ENCODE results near the gene NEGR1.

The NEGR1 gene

DNA sequence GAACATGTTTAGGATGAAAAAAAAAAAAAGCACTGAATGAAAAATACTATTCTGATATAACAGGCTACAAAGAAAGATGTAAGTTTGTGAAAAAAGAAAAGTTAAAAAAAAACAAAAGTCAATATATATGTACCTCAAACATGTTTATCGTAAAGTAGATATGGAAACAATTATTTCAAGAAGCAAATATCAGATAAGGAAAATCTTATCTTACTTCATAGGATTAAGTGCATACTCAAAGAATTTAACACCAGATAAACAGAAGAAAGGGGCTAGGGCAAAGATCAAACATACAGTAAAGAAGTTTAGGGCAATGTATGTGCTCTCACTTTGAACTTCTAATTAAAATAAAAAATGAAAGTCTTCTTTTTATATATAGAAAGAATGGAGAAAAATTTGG, 75.3 kb downstream of the NEGR1 start:
- TF ChIP-seq, protein P1, sequence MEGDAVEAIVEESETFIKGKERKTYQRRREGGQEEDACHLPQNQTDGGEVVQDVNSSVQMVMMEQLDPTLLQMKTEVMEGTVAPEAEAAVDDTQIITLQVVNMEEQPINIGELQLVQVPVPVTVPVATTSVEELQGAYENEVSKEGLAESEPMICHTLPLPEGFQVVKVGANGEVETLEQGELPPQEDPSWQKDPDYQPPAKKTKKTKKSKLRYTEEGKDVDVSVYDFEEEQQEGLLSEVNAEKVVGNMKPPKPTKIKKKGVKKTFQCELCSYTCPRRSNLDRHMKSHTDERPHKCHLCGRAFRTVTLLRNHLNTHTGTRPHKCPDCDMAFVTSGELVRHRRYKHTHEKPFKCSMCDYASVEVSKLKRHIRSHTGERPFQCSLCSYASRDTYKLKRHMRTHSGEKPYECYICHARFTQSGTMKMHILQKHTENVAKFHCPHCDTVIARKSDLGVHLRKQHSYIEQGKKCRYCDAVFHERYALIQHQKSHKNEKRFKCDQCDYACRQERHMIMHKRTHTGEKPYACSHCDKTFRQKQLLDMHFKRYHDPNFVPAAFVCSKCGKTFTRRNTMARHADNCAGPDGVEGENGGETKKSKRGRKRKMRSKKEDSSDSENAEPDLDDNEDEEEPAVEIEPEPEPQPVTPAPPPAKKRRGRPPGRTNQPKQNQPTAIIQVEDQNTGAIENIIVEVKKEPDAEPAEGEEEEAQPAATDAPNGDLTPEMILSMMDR (IDR thresholded peaks at IDR 0.05; ENCODE audit: low read depth, low read length), result no peak
- no peak for DNase-seq (ENCODE audit: extremely low read depth, low read depth)

DNA sequence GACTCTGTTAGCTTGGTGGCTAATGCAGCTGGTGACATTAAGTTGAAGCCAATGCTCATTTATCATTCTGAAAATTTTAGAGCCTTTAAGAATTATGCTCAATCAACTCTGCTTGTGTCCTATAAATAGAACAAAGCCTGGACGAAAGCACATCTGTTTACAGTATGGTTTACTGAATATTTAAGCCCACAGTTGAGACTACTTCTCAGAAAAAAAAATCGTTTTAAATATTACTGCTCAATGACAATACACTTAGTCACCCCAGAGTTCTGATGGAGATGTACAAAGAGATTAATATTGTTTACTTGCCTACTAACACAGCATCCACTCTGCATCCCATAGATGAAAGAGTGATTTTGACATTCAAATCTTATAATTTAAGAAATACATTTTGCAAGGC, 79.6 kb downstream of the NEGR1 start:
- TF ChIP-seq, protein P1 (IDR thresholded peaks at IDR 0.05; ENCODE audit: low read depth, low read length), result no peak
- no peak for DNase-seq (ENCODE audit: extremely low read depth, low read depth)

DNA sequence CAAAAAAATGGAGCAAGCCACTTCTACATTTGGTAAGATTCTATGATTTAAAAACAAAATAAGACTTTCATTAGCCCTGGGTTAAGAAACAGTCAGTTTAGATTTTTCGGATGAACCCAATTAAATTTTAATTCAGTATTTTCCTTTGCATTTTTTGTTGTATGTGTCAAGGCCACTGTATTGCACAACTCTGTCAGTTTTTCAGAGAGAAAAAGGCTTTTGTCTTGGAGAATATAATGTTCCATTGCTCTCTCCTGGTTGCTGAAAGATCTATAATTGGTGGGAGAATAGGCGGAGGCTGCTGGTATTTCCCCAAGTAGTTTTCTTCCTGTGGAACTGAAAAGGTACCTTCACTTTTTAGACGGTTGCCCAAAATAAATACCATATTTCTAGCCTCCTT, 84.6 kb downstream of the NEGR1 start:
- TF ChIP-seq, protein P1 (IDR thresholded peaks at IDR 0.05; ENCODE audit: low read depth, low read length), result no peak
- no peak for DNase-seq (ENCODE audit: extremely low read depth, low read depth)

DNA sequence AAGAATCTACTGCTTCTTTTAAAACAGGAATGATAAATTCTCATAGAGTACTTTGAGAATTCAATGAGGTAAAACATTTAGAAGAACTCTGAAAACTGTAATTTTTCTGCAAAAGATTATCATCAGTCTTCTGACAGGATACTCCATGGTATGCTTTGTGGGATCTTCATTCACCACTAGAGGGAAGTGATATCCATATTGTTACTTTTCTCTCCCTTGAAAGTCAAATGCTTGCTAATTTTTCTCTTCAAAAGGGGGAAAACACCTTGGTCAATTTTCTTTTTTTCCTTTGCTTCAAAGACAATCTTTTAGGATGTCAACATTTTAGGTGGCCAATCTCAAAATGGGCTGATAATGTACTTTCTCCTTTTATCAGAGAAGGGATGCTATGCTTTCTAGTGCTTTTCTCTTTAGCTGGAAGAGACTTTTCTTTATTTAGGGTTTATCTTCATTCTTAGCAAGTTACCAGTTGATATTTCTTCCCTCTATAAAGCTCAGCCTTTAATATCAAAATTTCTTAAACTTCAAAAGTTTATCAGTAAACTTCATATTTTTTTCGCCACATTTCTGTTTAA, 95.5 kb downstream of the NEGR1 start:
- DNase-seq (ENCODE audit: extremely low read depth, low read depth), result peak; percentile 11
- TF ChIP-seq, protein P1 (IDR thresholded peaks at IDR 0.05; ENCODE audit: low read depth, low read length), result peak; percentile 73

DNA sequence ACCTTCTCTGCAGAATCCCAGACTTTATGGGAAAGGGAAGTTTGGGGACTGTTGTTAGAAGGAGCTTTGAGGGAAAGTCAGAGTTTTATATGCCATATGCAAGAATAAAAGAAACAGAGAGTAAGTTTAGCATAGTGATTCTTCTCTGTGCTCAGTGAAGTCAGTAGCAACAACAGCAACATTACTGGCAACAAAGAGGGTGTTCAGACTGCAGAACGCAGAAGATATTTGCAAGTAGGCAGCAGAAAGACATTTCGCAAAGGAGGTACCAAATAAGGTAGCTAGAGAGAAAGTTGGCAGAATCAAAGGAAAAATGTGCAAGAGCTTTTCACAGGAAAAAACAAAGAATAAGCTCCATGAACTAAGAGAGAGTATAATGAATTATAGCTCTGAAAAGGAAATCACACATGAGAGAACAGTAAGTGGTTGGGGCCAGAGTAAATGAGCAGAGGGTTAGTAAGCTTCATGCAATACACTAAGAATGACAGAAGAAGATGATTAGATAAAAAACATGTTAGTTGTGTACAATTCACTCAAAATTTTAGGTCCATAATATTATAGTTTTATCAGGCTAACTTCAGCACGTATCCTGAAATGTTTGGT, 98.1 kb downstream of the NEGR1 start:
- TF ChIP-seq, protein P1 (IDR thresholded peaks at IDR 0.05; ENCODE audit: low read depth, low read length), result no peak

DNA sequence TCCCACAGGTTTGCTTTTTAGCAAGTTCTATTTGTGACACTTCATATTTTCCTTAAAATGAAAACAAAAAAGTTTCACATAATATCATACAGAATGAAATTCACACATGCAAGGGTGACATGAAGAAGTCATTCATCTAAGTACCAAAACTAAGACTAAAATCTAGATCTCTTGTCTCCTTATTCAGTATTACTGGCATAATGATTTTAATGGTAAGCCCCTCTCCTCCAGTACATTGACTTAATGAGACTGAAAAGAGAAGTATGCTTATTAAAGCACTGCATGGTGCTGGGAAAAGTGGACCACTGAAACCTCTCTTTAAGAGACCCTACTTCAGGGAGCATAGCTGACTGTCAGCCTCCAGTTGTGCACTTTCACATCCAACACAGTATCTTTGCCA, 99.5 kb downstream of the NEGR1 start:
- TF ChIP-seq, protein P1 (IDR thresholded peaks at IDR 0.05; ENCODE audit: low read depth, low read length), result no peak
- DNase-seq (ENCODE audit: extremely low read depth, low read depth), result no peak

More for the DNA sequence above, 98.1 kb downstream of the NEGR1 start:
- no peak for DNase-seq (ENCODE audit: extremely low read depth, low read depth)

DNA sequence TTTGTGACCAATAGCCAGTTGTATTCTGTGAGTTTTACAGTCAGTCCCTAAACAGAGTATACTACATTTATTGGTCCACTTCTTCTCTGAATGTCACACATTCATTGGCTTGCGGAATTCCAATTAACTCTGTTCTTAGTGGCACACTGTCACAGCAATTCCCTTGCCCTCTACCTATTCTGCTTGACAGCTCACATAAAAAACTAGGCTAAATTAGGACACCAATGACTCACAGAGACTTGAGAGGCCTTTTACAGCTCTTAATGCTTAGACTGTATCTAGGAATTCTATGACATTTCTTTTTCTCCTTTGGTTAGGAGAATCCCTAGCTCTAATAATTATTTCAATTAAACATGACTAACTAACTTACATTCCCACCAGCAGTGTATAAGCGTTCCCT, 104.1 kb downstream of the NEGR1 start:
- TF ChIP-seq, protein P1 (IDR thresholded peaks at IDR 0.05; ENCODE audit: low read depth, low read length), result no peak
- DNase-seq (ENCODE audit: extremely low read depth, low read depth), result no peak
